NCI-H2107 treated with DMSO at 0.1 percent for 48 hours (cell line): ENCODE measurements around the gene NPVF.
A peak's percentile ranks its signal among the peaks of the same experiment; 100 is the strongest.

Experiments
- DNase-seq: peaks from one replicate; lab custom pipeline; 2025; ENCODE audit not compliant: unreplicated experiment; lab: John Stamatoyannopoulos, UW

The NPVF gene

GRCh38 chr7:25235471-25235870, 7.2 kb upstream of the NPVF start:
- DNase-seq = no peak

GRCh38 chr7:25234336-25234735, 6.0 kb upstream of the NPVF start:
- DNase-seq = no peak

GRCh38 chr7:25223206-25223605, 5.1 kb downstream of the NPVF start:
- no peak for DNase-seq

GRCh38 chr7:25222666-25223065, 5.6 kb downstream of the NPVF start:
- no peak for DNase-seq

GRCh38 chr7:25221009-25221408, 7.3 kb downstream of the NPVF start:
- no peak for DNase-seq

- no peak for DNase-seq
Measured at GRCh38 chr7:25218191-25218590, 10.1 kb downstream of the NPVF start.

- peak; percentile 48 for DNase-seq
Measured at GRCh38 chr7:25216837-25217236, 11.4 kb downstream of the NPVF start.

GRCh38 chr7:25215694-25216335, 12.5 kb downstream of the NPVF start:
- DNase-seq = no peak

GRCh38 chr7:25208525-25209221, 19.6 kb downstream of the NPVF start:
- DNase-seq = no peak

GRCh38 chr7:25207887-25208286, 20.4 kb downstream of the NPVF start:
- DNase-seq = no peak

- no peak for DNase-seq
Measured at GRCh38 chr7:25206765-25207164, 21.5 kb downstream of the NPVF start.

- no peak for DNase-seq
Measured at GRCh38 chr7:25196132-25196896, 32.0 kb downstream of the NPVF start.

GRCh38 chr7:25194036-25194435, 34.2 kb downstream of the NPVF start:
- no peak for DNase-seq

GRCh38 chr7:25192043-25192442, 36.2 kb downstream of the NPVF start:
- DNase-seq = no peak

GRCh38 chr7:25189197-25189596, 39.1 kb downstream of the NPVF start:
- DNase-seq = no peak

GRCh38 chr7:25187932-25188331, 40.4 kb downstream of the NPVF start:
- no peak for DNase-seq

GRCh38 chr7:25186436-25186835, 41.9 kb downstream of the NPVF start:
- no peak for DNase-seq

- no peak for DNase-seq
Measured at GRCh38 chr7:25181532-25181931, 46.8 kb downstream of the NPVF start.

- no peak for DNase-seq
Measured at GRCh38 chr7:25180946-25181345, 47.3 kb downstream of the NPVF start.

- no peak for DNase-seq
Measured at GRCh38 chr7:25180592-25180923, 47.7 kb downstream of the NPVF start.

- DNase-seq = peak; percentile 72
Measured at GRCh38 chr7:25179771-25180591, 48.3 kb downstream of the NPVF start.
